Calu3 (cell line): ENCODE results near the gene NR3C1. TPM values are rescaled to one million over a fixed set of nuclear protein-coding genes. Genes with fewer than 3 reads are reported as not detected.

Experiments
- BruUV-seq: library from RNA; stranded (reverse); fragments of 400-500 nt; replicated peaks from 2 replicates; lab custom pipeline; 2021; lab: Mats Ljungman, UMichigan
- CTCF ChIA-PET: fragments of 300-600 bp; sonication (Branson Sonifier 250); formaldehyde crosslinking; loops from one replicate; lab custom pipeline; 2022; ENCODE audit warnings: antibody characterized with exemption; lab: Charles Lee
- DNase-seq: peaks from one replicate; pipeline ENCODE4 v3.0.0; 2022
- H3K27ac Mint-ChIP-seq: one replicate; pipeline ENCODE4 v1.8.0; 2022; ENCODE audit warnings: mixed read lengths; ENCODE audit not compliant: unreplicated experiment
- H3K27me3 Mint-ChIP-seq: one replicate; pipeline ENCODE4 v1.8.0; 2022; ENCODE audit warnings: mixed read lengths; ENCODE audit not compliant: unreplicated experiment
- H3K36me3 Mint-ChIP-seq: one replicate; pipeline ENCODE4 v1.8.0; 2022; ENCODE audit warnings: mild to moderate bottlenecking, moderate library complexity, mixed read lengths; ENCODE audit not compliant: insufficient read depth, unreplicated experiment
- H3K4me1 Mint-ChIP-seq: one replicate; pipeline ENCODE4 v1.8.0; 2022; ENCODE audit warnings: mild to moderate bottlenecking, low read depth, mixed read lengths; ENCODE audit not compliant: unreplicated experiment
- H3K4me3 Mint-ChIP-seq: one replicate; pipeline ENCODE4 v1.8.0; 2022; ENCODE audit warnings: mild to moderate bottlenecking, low read depth, moderate library complexity, mixed read lengths; ENCODE audit not compliant: unreplicated experiment
- H3K9me3 Mint-ChIP-seq: one replicate; pipeline ENCODE4 v1.8.0; 2022; ENCODE audit warnings: low read depth, mixed read lengths; ENCODE audit not compliant: unreplicated experiment
- intact Hi-C: fragments of 100-400 bp; cut with micrococcal nuclease; formaldehyde crosslinking; loops from one replicate; pipeline ENCODE4 v1.10.0; 2022; ENCODE audit not compliant: unreplicated experiment
- total RNA-seq: library from RNA; stranded (reverse); gene quantifications from 2 replicates; pipeline ENCODE4 v1.2.3, GENCODE V29; 2022
- TF ChIP-seq, protein P1 (sequence below): fragments of 200-600 bp; IDR thresholded peaks from one replicate; pipeline ENCODE4 v1.8.0; 2022; ENCODE audit warnings: antibody characterized with exemption; ENCODE audit not compliant: unreplicated experiment

Gene NR3C1
- total RNA-seq, 1 experiment from 2014 or later = 63.1 TPM

DNA sequence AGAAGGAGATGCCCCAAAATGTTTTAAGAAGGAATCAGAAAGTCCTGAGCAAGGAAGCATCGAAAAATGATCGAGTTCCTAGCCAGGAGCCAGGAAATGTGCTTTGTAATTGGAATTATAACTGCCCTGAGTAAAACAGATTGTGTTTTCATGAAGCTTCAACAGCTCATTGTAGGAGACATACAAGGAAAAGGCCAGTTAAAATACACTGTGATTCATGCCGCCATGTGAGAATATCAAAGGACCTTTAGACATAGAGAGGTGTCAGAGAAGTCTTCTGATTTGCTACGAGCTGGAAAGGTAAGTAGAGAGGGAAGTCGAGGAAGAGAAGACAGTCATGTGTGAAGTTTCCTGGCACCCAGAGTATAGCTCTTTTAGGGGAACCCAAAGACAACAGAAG is 60.9 kb downstream of the NR3C1 start:
- DNase-seq = no peak
- H3K36me3 Mint-ChIP-seq = no peaks in the 10 kb centered on the region
- peak overlapping the region; percentile 26 for H3K27ac Mint-ChIP-seq
- H3K4me1 Mint-ChIP-seq = peaks cover 36% of the 10 kb centered on the region
- no TSS peak for BruUV-seq
- H3K9me3 Mint-ChIP-seq = peaks cover 3% of the 10 kb centered on the region
- H3K4me3 Mint-ChIP-seq = no peak overlapping the region
- intact Hi-C loops = no loop called here
- no peaks in the 10 kb centered on the region for H3K27me3 Mint-ChIP-seq
- TF ChIP-seq, protein P1, sequence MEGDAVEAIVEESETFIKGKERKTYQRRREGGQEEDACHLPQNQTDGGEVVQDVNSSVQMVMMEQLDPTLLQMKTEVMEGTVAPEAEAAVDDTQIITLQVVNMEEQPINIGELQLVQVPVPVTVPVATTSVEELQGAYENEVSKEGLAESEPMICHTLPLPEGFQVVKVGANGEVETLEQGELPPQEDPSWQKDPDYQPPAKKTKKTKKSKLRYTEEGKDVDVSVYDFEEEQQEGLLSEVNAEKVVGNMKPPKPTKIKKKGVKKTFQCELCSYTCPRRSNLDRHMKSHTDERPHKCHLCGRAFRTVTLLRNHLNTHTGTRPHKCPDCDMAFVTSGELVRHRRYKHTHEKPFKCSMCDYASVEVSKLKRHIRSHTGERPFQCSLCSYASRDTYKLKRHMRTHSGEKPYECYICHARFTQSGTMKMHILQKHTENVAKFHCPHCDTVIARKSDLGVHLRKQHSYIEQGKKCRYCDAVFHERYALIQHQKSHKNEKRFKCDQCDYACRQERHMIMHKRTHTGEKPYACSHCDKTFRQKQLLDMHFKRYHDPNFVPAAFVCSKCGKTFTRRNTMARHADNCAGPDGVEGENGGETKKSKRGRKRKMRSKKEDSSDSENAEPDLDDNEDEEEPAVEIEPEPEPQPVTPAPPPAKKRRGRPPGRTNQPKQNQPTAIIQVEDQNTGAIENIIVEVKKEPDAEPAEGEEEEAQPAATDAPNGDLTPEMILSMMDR = no peak
- CTCF ChIA-PET = interaction anchor here (0.6 kb wide), 1 partner anchor 169 kb away, joined by 3 read pairs; no protein-coding TSS in a partner anchor

DNA sequence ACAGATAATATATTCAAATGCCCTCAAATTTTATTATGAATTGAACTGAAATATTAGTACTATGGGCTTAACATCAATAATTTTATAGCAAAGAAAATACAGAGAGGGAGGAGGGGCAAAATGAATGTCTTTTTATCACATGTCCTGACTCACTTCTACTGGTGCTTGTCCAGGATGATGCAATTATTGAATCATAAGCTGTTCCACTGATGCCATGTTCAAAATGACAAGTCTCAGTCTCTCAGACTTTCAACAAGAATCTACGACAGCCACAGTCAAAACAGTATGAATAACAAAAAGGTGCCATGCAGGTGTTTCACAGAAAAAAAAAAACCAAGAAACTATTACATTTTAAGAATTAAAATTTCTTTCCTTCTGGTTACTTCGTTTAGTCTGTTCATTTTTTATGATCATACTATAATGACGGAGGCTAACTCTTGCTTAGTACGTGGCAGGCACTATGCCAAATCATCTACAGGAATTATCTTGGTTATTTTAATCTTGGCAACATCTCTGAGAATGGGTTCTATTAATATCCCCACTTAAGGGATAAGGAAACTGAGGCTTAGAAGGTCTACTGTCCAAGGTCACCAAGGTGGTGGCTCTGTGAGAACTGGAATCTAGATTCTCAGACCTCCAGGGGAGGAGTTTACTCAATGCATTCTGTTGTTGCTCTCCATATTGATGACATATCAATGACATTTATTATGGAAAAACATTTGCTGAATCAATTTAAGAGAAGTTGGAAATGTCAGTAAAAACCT is 61.5 kb downstream of the NR3C1 start:
- no peaks in the 10 kb centered on the region for H3K36me3 Mint-ChIP-seq
- TF ChIP-seq, protein P1 = no peak
- DNase-seq = no peak
- H3K4me1 Mint-ChIP-seq = peaks cover 36% of the 10 kb centered on the region
- peak overlapping the region; percentile 26 for H3K27ac Mint-ChIP-seq
- H3K9me3 Mint-ChIP-seq = peaks cover 3% of the 10 kb centered on the region
- intact Hi-C loops = no loop called here
- no peak overlapping the region for H3K4me3 Mint-ChIP-seq
- no peaks in the 10 kb centered on the region for H3K27me3 Mint-ChIP-seq
- CTCF ChIA-PET = no interaction called here
- BruUV-seq = no TSS peak

DNA sequence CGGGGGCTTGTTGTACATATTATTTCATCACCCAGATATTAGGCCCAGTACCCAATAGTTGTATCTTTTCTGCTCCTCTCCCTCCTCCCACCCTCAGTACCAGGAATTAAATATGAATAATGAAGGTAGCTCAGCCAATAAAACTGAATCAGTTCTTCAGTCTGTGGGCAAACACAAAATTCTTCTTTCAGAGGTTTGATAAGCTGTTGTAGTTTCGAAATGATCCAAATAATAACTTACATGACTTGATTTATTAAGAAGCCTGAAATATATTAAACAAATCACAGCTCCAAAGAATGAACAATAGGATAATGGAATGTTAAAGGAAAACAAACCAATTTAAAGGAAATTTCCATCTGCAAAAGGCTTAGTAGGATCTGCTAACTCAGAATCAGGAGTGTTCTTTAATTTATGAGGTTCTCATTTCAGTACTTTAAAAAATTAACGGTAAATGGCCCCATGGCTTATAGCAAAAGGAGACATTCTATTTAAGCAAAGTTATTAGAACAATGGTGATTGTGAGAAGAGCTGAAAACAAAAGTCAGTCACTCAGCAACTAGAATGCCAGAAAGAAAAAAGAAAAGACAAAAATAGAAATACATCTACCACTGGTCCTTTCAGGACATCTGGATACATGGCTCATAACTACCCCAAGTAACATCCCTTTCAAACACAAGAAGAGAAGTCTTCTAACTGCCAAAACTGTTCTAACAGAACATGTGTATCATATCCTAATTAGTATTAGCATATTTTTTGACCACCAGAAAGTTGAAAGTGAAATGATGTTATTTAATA is 62.4 kb downstream of the NR3C1 start:
- intact Hi-C loops = no loop called here
- H3K4me1 Mint-ChIP-seq = peaks cover 36% of the 10 kb centered on the region
- CTCF ChIA-PET = no interaction called here
- H3K27me3 Mint-ChIP-seq = no peaks in the 10 kb centered on the region
- H3K4me3 Mint-ChIP-seq = no peak overlapping the region
- TF ChIP-seq, protein P1 = no peak
- BruUV-seq = no TSS peak
- H3K27ac Mint-ChIP-seq = peak overlapping the region; percentile 26
- no peaks in the 10 kb centered on the region for H3K36me3 Mint-ChIP-seq
- DNase-seq = no peak
- peaks cover 3% of the 10 kb centered on the region for H3K9me3 Mint-ChIP-seq

- H3K4me1 Mint-ChIP-seq = peaks cover 36% of the 10 kb centered on the region
- TF ChIP-seq, protein P1 = no peak
- BruUV-seq = no TSS peak
- intact Hi-C loops = no loop called here
- no peaks in the 10 kb centered on the region for H3K27me3 Mint-ChIP-seq
- peaks cover 3% of the 10 kb centered on the region for H3K9me3 Mint-ChIP-seq
- DNase-seq = no peak
- CTCF ChIA-PET = no interaction called here
- peak overlapping the region; percentile 29 for H3K27ac Mint-ChIP-seq
- H3K36me3 Mint-ChIP-seq = no peaks in the 10 kb centered on the region
- no peak overlapping the region for H3K4me3 Mint-ChIP-seq
Measured at GRCh38 chr5:143338658-143339366, 64.7 kb downstream of the NR3C1 start.
